HG02623 (cell line): ENCODE data around the gene CRYGB.
"Not testable (repeated sequence)": the region's sequence is repeated elsewhere in the genome, so short reads cannot be mapped to it uniquely, and the experiment has no call there.

Experiments used
- ATAC-seq: cut with Tn5 transposase; IDR thresholded peaks from one replicate; pipeline ENCODE4 v1.9.1; 2021; ENCODE audit warnings: moderate library complexity; ENCODE audit not compliant: unreplicated experiment

CRYGB gene

GRCh38 chr2:208118918-208119317, 27.0 kb downstream of the CRYGB start:
- no peak for ATAC-seq

GRCh38 chr2:208117390-208117789, 28.6 kb downstream of the CRYGB start:
- not testable (repeated sequence) for ATAC-seq

GRCh38 chr2:208112969-208113368, 33.0 kb downstream of the CRYGB start:
- no peak for ATAC-seq

GRCh38 chr2:208112273-208112745, 33.6 kb downstream of the CRYGB start:
- not testable (repeated sequence) for ATAC-seq

- no peak for ATAC-seq
Measured at GRCh38 chr2:208103616-208104015, 42.3 kb downstream of the CRYGB start.

GRCh38 chr2:208101716-208102631, 44.0 kb downstream of the CRYGB start:
- ATAC-seq: no peak

- ATAC-seq: no peak
Measured at GRCh38 chr2:208099682-208100470, 46.1 kb downstream of the CRYGB start.

- ATAC-seq: not testable (repeated sequence)
Measured at GRCh38 chr2:208098701-208099100, 47.3 kb downstream of the CRYGB start.

GRCh38 chr2:208098267-208098666, 47.7 kb downstream of the CRYGB start:
- no peak for ATAC-seq

GRCh38 chr2:208097801-208098200, 48.2 kb downstream of the CRYGB start:
- no peak for ATAC-seq

GRCh38 chr2:208097313-208097712, 48.6 kb downstream of the CRYGB start:
- no peak for ATAC-seq

GRCh38 chr2:208096080-208096479, 49.9 kb downstream of the CRYGB start:
- no peak for ATAC-seq

GRCh38 chr2:208093128-208093527, 52.8 kb downstream of the CRYGB start:
- ATAC-seq: no peak
